Putamen (tissue), 1 donor: ENCODE results near the gene TRDN.
"Not testable (repeated sequence)": the region's sequence is repeated elsewhere in the genome, so short reads cannot be mapped to it uniquely, and the experiment has no call there.

ENCODE experiments used
- DNase-seq: peaks from one replicate; pipeline ENCODE4 v3.0.0-alpha.2; 2016; ENCODE audit warnings: low spot score

TRDN gene

DNA sequence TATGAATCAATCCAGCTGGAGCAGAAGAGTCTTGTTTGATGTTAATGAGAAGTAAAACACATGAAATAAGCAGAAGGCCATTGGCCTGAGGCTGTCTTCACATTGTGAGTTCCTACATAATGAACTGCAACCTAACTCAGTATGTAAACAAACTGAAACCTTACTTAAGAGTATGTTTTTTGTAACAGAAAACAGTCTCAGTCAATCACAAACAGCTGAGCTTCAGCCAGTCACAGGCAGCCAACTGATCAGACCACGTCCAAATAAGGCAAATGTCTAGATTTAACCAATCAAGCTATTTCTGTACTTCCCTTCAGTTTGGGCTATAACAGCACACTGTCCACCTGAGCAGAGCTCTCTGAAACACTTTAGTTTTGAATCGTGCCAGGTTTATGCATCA, 234.7 kb downstream of the TRDN start:
- no peak for DNase-seq

DNA sequence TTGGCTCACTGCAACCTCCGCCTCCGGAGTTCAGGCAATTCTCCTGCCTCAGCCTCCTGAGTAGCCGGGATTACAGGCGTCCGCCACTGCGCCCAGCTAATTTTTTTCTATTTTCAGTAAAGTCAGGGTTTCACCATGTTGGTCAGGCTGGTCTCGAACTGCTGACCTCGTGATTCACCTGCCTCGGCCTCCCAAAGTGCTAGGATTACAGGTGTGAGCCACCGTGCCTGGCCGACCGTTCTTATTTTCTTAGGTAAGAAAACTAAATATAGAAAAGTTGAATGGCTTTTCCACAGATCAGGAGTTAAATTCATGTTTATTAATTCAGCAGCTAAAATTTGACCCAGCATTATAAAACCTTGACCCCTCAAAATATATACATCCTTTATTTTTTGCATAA, 238.7 kb downstream of the TRDN start:
- DNase-seq = no peak

DNA sequence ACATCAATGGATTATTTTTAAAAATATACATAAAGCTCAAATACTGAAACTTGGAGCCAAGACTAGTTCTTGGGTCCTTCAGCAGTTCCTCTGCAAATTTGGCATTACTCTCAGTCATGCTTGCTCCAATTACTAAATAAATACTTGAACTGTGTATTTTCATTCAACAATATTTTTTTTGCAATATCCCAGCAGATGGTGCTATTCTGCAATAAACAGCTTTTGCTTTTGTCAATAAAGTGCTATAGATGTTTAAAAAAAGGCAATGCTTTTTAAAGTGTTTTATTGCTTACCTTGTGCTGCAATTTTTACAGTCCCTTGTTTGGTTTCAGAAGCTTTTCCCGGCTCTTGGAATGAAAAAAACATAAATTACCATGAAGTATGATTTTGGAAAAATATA, 243.4 kb downstream of the TRDN start:
- no peak for DNase-seq

DNA sequence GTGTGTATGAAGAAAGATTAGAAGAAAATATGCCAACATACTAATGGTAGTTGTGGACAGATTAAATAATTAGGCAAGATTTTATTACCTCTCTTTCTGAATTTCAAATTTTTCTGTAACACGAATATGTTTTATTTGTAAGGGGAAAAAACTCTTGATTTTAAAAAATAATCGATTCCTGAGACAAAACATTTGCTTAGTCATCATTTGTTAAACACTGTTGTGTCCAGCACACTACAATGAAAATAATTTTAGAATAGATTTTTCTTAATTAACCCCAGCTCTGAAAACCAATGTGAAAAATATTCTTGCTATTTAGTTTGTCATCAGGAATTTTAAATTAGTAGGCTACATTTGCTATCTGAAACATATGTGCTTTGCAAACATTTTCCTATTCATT, 253.0 kb downstream of the TRDN start:
- no peak for DNase-seq

DNA sequence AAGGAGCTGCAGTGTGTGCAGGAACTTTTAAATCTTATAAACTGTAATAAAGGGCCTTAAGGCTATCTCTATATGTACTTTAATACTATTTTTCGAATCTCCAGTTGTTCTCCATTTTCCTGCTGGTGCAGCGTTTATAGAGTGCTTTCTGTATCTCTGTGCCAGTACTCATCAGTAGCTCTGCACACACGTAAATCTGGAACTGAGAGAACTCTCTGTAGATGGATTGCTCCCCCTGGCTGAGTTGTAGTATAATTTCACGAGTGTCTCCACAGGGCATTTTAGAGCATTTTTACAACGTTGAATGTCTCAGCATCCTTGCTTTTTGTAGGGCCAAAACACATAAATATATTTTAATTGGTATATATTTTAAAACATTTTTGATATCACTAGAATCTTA, 256.5 kb downstream of the TRDN start:
- peak; percentile 27 for DNase-seq

DNA sequence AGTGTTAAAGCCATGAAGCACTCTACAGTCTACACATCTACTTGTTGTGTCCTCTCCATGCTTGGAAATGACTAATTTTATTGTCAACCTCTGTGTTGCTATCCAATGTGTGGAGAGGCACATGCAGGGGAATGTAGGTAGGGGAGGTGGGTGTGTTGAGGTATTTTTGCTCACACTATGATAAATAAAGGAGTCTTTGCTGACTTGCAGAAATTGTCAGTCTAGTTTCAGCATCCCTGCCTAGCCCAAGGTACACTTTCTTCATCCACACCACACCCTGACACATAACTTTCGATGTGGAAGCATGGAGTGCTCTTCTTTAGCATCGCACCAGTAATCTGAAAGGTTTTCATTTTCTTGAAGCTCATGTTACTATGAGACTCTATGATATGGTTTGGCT, 264.0 kb downstream of the TRDN start:
- no peak for DNase-seq

DNA sequence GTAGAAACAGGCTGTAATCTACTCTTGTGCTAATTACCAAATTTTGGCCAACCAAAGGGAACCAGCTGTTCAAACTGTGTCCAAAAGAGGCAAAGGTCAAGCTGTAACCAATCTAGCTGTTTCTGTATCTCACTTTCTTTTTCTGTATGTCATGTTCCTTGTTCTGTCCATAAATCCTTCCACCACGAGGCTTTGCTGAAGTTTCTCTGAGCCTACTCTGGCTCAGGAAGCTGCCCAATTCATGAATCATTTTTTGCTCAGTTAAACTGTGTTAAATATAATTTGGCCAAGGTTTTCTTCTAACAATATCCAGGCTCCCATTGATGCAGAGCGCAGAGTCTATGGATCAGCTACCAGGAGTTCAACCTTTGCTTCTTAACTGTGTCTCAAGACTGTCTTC, 272.8 kb downstream of the TRDN start:
- DNase-seq = no peak

DNA sequence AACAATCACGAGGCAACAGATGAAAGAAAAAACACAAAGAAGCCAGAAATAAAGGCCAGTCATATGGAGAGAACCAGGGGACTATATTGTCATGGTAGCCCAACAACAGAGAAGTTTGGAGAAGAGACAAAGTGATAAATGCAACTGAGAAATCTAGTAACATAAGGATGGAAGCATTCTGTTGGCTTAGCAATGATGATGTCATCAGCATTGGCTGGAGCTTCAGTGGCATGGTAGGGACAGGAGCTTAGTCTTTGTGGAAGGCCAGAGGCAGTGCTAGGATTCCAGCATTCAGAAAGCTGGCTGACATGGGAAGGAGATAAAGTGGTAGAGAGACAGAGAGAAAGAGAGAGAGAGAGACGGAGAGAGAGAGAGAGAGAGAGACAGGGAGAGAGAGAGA, 276.4 kb downstream of the TRDN start:
- DNase-seq = no peak

DNA sequence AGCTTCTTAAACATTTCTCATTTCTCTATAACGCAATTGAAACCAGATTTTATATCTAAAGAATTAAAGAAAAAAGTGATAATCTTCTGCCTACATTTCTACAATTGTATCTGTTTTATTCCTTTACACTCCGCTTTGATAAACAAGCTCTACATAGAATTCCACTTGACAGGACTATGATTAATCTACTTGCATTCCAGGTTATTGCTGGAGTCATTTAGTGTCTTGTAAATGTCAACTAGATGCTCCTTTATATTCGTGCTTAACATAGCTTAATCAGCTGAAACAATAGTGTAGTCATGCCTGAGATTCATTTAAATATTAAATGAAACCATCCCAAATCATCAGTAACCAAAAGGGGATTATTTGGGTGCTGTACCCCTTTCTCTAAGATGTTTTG, 284.0 kb downstream of the TRDN start:
- DNase-seq = no peak

DNA sequence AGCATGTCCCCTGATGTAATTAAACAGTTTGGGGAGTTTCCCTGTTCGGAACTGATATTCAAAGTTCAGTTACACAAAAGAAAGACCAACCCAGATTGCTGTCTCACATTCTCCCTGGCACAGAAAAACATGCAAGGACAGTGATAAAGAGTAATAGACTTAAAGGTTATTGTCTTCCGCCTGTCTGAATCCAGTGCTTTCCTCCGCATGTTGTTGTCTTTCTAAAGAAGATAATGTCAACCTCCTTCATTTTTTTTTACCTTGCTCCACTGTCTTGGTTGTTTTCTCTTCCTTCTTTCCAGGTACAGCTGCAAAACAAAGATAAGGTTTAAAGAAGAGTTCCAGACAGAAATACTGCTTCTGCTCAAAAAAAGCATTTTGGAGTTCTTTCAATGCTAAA, 284.5 kb downstream of the TRDN start:
- no peak for DNase-seq

DNA sequence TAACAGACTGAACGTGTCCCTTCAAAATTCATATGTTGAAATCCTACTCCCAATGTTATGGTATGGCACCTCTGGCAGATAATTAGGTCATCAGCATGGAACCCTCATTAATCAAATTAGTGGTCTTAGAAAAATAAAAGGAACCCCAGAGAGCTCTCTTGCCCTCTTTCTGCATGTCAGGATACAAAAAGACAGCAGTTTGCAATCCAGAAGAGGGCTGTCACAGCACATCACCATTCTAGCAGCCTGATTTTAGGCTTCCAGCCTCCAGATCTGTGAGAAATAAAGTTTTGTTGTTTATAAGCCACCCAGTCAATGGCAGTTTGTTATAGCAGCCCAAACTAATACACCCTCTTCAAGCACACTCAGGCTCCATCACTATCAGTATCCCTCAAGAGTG, 292.9 kb downstream of the TRDN start:
- DNase-seq = no peak

DNA sequence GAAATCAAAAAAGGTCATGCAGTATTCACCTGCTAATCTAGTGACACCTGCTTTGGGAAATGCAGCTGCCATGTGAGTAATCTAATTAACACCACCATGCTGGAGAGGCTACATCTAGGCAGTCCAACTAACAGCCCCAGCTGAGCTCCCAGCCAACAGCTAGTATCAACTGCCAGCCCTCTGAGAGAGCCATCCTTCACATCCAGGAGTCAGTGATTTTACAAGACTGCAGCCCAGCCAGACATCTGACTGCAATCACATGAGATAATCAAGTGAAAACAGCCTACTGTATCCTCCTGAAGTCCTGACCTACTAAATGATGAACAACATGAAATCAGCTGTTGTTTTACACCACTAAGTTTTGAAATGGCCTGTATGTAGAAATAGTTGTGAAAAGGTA, 298.4 kb downstream of the TRDN start:
- DNase-seq = no peak

DNA sequence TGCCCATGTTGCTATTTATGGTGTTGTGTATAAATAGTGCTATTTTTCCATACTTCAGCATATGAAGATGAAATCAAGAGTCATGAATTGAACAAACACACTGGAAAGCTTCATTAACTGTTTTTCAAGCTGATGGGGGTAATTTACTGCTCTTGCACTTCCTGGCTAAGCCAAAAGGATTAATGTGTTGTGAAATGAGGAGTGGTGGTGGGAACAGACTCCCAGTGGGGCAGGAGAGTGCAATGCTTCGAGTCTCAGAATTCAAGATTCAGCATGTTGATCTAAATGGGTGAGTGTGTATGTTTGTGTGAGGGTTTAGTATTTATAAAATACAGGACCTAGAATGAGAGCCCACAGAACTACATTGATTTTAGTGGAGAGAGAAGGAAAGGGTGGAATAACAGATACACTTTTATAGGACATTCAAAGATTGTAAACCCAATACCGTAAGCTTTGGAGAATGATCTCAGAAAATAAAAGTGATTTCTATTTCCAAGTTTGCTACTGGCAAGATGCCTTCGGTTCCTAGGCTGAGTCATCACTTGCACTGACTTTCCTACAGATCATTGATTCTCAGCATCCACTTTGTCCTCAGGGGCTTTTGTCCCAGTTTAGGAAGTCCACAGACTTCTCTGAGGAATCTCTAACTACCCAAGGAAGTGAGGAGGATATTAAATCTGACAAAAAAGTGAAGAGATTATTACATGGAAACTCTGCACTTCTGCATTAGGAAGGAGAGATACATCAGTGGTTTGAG, 303.6 kb downstream of the TRDN start:
- no peak for DNase-seq

DNA sequence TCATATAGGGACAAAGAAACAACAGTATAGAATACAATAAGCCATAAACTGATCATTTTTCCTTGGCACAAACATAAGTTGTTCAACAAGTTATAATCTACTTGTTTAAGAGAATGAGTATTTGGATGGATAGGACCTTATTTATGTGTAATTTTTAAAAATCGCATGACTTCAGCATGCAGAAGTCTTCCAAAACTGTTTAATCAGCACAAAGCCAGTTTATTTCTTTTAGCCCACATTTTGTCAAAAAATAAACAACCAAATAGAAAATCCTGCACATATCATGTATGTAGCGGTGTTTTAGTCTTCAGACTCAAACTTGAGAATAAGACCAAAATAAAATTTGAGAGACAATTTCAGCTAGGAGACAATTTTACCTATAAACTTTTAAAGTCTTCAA, 304.7 kb downstream of the TRDN start:
- no peak for DNase-seq

DNA sequence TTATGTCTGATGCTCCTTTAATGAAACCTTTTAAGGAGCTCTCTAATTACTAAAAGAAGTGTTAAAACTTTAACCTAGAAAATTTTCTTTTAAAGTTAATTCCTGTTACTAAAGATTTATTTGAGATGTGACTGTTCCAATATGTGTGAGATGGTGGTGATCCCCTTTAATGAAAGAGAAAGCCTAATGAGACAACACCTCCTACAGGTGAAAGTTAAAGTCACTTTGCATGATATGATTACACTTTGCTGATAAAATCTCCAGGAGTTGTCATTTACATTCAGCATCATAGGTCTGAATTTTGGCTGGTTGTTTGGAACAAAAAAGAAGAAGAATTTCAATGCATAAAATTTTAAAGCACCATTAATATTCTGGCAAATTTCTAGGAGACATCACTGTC, 307.4 kb downstream of the TRDN start:
- no peak for DNase-seq

DNA sequence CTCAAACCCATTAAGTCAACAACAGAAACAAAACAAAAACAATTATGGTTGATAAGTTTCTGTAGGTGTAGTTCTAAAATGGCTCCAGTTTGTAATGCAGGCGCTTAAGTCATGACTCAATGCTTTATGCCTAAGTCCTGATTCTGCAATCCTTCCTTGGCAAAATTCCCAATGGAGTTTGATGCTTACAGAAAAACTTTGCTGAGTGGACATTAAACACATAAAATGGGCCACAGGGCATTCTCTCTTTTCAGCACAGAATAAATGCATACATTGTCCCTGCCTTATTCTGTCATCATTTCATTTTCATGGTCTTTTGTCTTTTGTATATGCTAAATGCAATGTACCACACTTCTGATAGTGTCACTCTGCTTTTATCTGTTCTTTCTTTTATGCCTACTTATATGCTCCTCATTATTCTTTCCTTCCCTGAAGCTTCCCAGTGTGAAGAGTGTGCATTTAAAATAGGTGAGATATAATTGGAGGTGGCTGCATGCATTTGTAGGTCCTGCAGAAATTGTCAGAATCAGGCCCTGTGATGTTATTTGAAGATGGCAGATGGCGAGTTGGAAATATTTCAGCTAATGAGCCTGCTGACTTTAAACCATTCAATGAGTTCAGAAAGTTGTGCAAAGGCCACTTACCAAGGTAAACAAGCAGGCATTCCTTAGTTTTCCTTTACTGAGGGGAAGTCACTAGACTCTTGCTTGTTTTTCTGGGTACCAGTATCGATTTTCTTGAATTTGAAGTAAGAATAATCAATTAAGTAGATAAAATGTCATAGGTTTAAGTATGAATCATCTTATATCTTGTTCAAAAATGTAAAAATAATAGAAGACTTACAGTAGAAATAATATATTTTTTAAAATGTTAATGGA, 313.1 kb downstream of the TRDN start:
- DNase-seq = no peak

DNA sequence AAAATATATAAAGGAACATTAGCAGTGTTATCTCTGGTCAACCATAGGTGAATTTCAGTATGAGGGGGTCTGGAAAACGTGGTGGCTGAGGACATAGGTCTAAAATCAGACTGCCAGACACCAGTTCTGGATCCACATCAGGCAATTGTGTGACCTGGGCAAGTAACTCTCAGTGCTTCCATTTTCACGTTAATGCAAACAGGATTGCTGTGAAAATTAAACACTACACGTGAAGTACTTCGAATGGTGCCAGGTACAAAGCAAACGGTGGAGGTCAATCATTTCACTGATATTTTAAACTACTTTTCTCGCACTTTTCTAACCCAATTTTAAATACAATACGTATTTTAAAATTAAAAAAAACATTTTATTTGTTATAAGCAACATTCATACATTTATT, 315.7 kb downstream of the TRDN start:
- DNase-seq = no peak

DNA sequence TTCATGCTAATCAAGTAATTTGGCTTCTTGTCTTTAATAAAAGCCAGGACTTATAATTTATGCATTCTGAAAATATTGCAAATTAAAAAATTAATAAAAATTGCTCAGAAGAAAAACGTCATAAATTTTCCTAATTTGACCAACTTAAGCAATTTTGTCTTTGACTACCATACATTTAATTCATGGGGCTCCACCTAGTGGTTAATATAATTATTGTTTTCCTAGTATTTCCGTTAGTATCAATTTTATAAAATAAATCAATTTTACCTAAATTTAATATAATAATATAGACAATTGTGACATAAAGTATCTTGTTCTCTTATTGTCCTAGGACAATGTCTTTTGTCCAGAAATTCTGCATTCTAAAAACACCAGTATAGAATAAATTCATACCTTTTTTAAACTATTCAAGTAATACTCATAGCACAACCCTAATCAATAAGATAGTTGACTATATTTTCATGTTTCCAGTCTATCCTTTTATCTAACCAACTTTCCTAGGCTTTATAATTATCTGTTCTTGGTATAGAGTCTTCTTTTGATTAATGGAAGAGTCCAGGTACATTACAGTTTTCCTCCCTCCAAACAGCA, 319.9 kb downstream of the TRDN start:
- no peak for DNase-seq

DNA sequence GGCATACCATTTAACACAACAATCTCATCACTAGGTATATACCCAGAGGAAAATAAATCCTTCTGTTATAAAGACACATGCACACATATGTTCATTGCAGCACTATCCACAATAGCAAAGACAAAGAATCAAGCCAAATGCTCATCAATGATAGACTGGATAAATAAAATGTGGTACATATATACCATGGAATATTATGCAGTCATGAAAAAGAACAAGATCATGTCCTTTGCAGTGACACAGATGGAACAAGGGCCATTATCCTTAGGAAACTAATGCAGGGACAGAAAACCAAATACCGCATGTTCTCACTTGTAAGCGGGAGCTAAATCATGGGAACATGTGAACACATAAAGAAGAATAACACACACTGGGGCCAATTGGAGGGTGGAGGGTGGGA, 322.3 kb downstream of the TRDN start:
- not testable (repeated sequence) for DNase-seq

DNA sequence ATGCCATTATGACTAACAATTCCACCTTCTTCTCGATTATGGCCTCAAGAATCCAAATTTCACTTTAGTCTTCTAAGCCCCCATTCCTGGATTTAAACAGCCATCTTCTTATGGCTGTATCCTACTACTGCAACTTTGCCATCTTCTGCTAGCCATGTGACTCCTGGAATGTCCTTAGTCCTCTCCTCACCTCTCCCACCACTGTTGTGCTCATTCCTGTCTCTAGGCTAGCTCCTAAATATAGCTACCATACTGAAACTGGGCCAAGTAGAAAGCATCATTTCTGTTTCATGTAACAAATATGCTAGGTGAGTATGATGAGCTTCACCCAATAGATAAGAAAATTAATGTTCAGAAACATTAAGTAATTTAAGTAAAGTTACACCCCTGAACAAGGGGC, 327.6 kb downstream of the TRDN start:
- no peak for DNase-seq

DNA sequence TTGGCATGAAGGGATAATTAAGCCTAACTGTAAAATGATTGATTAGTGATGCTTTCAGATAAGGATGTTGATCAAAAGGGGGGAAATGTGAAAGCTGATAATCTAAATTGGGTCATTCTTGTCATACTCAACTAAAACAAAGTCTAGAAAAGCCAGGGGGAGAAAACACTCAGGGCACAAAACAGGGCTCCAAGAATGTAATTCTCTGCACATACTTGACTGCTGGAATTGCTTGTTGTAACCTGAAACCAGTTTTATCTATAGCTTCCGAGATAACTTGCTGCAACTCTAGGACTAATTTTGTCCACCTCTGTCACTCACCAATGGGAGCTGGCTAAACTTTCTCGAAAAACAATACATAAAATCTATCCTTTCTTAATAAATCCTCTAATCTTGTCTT, 330.4 kb downstream of the TRDN start:
- no peak for DNase-seq

DNA sequence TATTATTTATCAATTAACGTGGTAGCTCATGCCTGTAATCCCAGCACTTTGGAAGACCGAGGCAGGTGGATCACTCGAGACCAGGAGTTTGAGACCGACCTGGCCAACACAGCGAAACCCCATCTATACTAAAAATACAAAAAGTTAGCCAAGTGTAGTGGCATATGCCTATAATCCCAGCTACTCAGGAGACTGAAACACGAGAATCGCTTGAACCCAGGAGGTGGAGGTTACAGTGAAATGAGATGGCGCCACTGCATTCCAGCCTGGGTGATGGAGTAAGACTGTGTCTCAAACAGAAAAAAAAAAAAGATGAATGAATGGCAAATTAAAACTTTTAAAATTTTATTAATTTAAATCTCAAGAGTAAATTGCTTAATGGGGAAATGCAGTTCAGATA, 341.1 kb downstream of the TRDN start:
- no peak for DNase-seq

DNA sequence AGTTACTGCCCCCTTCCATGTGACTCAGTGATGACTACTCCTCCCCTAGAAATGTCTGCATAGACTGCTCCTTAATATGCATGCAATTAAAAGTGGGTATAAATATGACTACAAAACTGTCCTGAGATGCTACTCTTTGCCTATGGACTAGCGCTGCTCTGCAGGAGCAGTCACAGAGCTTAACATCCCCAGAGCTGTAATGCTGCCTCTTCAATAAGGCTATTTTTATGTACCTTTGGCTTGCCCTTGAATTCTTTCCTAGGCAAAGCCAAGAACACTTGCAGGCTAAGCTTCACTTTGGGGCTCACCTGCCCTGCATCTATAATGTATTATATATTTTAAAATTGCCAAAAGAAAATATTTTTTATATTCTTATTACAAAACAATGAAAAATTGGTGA, 341.6 kb downstream of the TRDN start:
- no peak for DNase-seq
